BLaER1 treated with 17β-estradiol and CSF1 and Interleukin-3, amounts not matched to agents 10 nM and 100 nM (cell line): ENCODE data around the gene USP13.

Experiments
- H3K27ac ChIP-seq, 11 experiments: shearing (Covaris generic); formaldehyde crosslinking; 2 replicates each; pipeline ENCODE4 v1.8.1; 2022
- H3K27me3 ChIP-seq, 11 experiments: shearing (Covaris generic); formaldehyde crosslinking; 2 replicates each; pipeline ENCODE4 v1.8.1; 2022
- H3K36me3 ChIP-seq, 11 experiments: shearing (Covaris generic); formaldehyde crosslinking; 2 replicates each; pipeline ENCODE4 v1.8.1; 2022
- H3K4me1 ChIP-seq, 10 experiments: shearing (Covaris generic); formaldehyde crosslinking; 2 replicates each; pipeline ENCODE4 v1.8.1; 2022
- H3K4me2 ChIP-seq, 11 experiments: shearing (Covaris generic); formaldehyde crosslinking; 2 replicates each; pipeline ENCODE4 v1.8.1; 2022
- H3K4me3 ChIP-seq, 10 experiments: shearing (Covaris generic); formaldehyde crosslinking; 2 replicates each; pipeline ENCODE4 v1.8.1; 2022
- H3K9ac ChIP-seq, 11 experiments: shearing (Covaris generic); formaldehyde crosslinking; 2 replicates each; pipeline ENCODE4 v1.8.1; 2022
- H3K9me3 ChIP-seq, 11 experiments: shearing (Covaris generic); formaldehyde crosslinking; replicated peaks in 1 of 11; 2 replicates each; pipeline ENCODE4 v1.8.1; 2022
- H4K20me1 ChIP-seq, 11 experiments: shearing (Covaris generic); formaldehyde crosslinking; 2 replicates each; pipeline ENCODE4 v1.8.1; 2022
- Cebpa-rat ChIP-seq, 11 experiments: shearing (Covaris generic); IDR thresholded peaks; 2 replicates each; pipeline ENCODE4 v1.8.1; 2022

Gene USP13

GRCh38 chr3:179833294-179833693, 180.5 kb downstream of the USP13 start:
- Histone ChIP-seq H3K4me2 (no peak overlapping the region), H3K4me1 (no peaks in the 10 kb centered on the region), H3K9ac (no peak overlapping the region), H3K27me3 (no peaks in the 10 kb centered on the region), H3K9me3 (no peaks in the 10 kb centered on the region), H3K36me3 (no peaks in the 10 kb centered on the region), H3K27ac (no peak overlapping the region), H3K4me3 (no peak overlapping the region), H4K20me1 (no peaks in the 10 kb centered on the region)
- TF ChIP-seq Cebpa-rat (IDR thresholded peaks at IDR 0.05): no peak

- Histone ChIP-seq H3K4me1 (no peaks in the 10 kb centered on the region), H3K9ac (no peak overlapping the region), H3K36me3 (no peaks in the 10 kb centered on the region), H3K9me3 (no peaks in the 10 kb centered on the region), H4K20me1 (no peaks in the 10 kb centered on the region), H3K4me3 (no peak overlapping the region), H3K4me2 (no peak overlapping the region), H3K27me3 (no peaks in the 10 kb centered on the region), H3K27ac (no peak overlapping the region)
- no peak for TF ChIP-seq Cebpa-rat (IDR thresholded peaks at IDR 0.05)
Observed at GRCh38 chr3:179837374-179837773, 184.5 kb downstream of the USP13 start.
